Fibroblast of peridontal ligament (primary cell): ENCODE results near the gene ZBTB7B.

Experiments
- DNase-seq: peaks from one replicate; pipeline ENCODE4 v3.0.0-alpha.2; 2010; ENCODE audit errors: extremely low read depth

The ZBTB7B gene

DNA sequence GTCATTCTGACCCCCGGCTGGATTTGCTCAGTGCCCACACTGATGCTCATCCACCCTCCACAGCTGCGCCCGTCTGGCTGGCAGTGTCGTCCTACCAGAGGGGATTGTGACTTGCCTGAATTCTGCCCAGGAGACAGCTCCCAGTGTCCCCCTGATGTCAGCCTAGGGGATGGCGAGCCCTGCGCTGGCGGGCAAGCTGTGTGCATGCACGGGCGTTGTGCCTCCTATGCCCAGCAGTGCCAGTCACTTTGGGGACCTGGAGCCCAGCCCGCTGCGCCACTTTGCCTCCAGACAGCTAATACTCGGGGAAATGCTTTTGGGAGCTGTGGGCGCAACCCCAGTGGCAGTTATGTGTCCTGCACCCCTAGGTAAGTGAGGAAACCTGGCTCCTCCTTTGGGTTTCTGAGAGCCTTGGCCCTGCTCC, 55.2 kb downstream of the ZBTB7B start:
- DNase-seq, result no peak

DNA sequence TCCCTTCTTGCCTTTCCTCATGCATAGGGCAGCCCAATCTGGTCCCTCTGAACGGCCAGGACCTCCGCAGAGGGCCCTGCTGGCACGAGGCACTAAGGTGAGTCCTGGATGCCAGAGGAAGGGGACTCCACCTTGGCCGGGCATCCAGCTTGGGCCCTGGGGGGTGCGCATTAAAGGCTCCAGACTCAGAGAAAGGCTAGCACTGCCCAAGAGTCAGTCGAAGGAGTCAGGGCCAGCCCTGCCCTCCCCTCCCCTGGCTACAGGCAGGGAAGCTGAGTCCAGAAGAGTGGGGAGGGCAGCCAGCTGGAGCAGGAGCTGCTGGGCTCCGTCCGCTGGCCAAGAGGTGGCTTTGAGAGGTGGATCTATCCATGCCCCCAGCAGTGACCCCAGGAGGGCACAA, 58.1 kb downstream of the ZBTB7B start:
- DNase-seq, result no peak

DNA sequence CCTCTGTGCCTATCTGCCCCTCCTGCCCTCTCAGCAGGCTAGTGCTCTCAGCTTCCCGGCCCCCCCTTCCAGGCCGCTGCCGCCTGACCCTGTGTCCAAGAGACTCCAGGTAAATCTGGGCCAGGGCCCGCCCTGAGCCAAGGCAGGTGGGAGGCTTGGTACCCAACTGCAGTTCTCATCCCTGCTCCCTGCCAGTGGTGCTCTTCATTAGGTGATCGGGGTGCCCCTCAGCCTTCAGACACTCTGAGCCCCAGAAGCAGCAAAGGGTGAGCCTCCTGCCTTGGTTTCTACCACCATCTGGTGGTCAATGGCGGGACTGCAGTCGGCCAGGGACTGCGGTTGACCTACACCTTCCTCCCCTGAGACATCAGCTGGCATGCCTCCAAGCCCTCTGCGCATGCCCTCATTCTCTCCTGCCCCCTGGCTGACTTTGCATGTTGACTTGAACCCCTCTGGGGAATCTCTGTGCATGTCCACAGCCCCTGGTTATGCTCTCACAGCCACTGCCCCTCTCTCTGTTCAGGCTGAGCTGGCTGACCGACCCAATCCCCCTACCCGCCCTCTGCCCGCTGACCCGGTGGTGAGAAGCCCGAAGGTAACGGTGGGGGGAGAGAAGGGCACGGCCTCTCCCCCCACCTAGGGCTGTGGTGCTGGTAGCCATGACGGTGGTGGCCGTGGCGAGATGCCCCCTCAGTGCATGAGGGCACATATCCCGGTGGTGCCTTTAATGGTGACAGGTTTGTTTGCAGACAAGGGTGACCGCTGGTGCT, 59.0 kb downstream of the ZBTB7B start:
- DNase-seq, result peak; percentile 68

DNA sequence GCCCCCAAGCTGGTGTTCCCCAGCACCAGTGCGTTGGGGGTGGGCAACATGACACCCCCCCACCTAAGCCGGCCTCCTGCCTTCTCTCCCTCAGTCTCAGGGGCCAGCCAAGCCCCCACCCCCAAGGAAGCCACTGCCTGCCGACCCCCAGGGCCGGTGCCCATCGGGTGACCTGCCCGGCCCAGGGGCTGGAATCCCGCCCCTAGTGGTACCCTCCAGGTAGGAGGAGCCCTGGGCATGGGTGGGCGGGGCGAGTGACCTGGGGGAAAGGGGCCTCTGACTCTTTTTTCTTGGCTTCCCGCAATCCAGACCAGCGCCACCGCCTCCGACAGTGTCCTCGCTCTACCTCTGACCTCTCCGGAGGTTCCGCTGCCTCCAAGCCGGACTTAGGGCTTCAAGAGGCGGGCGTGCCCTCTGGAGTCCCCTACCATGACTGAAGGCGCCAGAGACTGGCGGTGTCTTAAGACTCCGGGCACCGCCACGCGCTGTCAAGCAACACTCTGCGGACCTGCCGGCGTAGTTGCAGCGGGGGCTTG, 59.6 kb downstream of the ZBTB7B start:
- DNase-seq, result no peak

DNA sequence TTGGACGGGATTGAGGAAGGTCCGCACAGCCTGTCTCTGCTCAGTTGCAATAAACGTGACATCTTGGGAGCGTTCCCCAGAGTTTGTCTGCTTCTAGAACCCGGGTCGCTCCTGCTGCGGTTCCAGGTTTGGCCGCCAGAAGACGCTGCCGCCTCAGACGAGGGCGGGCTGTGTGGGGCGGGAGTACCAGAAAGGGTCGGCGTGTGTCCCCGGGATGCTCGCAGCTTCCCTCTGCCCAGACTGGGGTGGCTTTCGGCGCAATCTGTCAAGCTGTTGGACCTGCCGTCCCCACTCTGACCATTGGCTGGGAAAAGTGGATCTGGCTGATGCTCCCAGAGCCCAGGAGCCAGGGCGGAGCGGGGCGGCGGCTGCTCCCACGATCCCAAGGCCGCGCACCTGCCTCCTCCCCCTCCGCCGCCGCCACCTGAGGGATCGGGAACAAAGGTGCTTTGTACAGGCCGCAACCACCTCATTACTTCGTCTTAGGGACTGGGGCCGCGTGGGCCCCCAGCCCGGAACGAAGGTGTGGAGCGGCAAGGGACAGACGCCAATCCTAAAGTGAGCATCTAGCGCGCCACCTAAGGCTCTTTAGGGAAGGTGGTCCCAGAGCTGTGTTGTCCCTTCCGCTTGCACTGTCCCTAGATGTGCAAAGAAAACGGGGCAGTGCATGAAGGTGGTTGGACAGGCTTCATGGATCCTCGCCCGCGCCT, 60.3 kb downstream of the ZBTB7B start:
- DNase-seq, result no peak

DNA sequence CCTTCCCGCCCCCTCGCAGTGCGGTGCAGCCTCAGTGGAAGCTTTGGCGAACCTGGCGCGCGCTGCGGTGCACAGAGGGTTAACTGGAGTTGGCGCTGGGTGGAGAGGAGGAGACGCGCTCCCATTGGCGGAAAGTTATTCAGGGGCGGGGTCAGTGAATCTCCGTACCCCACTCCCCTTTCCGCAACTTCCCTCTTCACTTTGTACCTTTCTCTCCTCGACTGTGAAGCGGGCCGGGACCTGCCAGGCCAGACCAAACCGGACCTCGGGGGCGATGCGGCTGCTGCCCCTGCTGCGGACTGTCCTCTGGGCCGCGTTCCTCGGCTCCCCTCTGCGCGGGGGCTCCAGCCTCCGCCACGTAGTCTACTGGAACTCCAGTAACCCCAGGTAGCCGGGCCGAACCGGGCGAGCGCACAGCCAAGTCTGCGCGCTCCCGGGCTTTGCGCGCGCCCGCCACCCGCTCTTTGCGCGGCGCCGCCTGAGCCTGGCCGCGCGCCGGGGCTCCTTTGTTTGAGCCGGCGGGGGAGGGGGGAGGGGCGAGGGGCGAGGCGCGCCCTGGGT, 61.0 kb downstream of the ZBTB7B start, which contains the start of gene EFNA4:
EFNA4 (plus strand) TSS at position 191 of the 561 bp plus-strand sequence; CDS start at position 275, 84 bp downstream.
- DNase-seq, result peak; percentile 68

DNA sequence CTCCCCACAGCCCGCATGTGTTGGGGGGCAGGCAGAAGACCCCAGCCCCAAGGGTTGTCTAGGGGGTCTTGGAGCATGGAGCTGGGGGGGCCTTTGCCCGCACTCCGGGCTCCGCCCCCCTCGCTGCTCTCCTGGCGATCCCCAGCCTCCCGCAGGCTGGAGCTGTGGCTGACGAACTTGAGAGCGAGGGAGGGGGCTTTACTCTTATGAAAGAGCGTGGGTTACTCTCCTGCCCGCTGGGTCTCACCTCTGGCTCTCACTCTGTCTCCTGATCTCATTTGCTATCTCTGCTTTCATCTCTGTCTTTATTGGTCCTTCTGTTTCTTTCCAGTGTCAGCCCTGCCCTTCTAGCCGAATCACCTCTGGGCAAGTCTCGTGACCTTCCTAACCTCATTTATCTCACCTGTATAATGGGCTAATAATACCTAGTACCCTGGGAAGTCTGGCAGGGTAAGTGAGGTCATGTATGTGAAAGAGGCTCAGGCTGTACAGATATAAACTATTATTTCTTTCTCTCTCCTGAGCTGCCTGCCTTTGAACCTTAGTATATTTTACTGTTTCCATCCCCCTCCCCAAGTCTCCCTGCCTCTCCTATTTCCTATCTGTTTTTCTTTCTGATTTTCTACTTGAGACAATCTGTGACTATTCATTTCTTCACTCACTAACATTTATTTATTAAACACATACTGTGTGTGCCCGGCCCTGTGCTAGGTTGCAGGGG, 61.7 kb downstream of the ZBTB7B start:
- DNase-seq, result no peak

DNA sequence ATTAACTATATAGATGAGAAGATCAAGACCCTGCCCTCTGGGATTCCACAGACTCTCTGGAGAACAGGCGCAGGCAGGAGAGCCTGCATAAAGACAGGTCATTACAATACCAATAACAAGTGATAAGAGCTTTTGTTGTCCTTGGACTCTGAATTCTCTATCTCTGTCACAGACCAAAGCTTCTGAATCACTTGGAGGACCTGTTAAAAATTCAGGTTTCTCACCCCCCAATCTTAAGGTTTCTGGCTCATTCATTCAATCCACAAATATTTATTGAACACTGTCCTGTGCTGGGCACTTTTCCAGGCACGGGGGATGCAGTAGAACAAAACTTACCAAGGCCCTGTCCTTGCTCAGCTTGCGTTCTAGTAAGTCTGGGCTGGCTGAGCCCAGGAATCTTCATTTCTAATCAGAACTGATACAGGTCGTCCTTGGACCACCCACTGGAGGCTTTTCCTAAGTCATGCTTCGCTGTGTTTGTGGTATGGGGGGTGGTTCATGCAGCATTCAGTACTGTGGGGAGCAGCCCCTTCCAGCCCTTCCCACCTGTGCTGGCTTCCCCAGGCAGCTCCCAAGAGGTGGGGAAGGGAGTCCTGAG, 62.3 kb downstream of the ZBTB7B start:
- no peak for DNase-seq

DNA sequence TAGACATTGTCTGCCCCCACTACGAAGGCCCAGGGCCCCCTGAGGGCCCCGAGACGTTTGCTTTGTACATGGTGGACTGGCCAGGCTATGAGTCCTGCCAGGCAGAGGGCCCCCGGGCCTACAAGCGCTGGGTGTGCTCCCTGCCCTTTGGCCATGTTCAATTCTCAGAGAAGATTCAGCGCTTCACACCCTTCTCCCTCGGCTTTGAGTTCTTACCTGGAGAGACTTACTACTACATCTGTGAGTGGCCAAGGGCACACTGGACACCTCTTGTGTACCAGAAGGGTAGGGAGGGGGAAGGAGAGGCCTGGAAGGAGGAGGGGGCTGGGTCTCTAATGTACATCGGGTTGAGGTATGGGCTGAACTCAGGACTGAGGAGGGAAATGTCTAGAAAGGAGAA, 64.2 kb downstream of the ZBTB7B start:
- DNase-seq, result no peak
